Neural cell (in vitro differentiated cells): ENCODE measurements around the gene CAMK1D. TPM values are rescaled to one million over a fixed set of nuclear protein-coding genes. Genes with fewer than 3 reads are reported as not detected.

Experiments used
- H2AFZ ChIP-seq: fragments of 200-600, 300-800 bp; sonication (generic), shearing (Covaris generic); 2 replicates; pipeline ENCODE4 v1.6.0; 2014; ENCODE audit warnings: low read depth, mild to moderate bottlenecking, antibody characterized with exemption, low read length, moderate library complexity
- H3F3A ChIP-seq: fragments of 200-600 bp; shearing (Covaris generic); 2 replicates; pipeline ENCODE4 v1.6.1; 2016; ENCODE audit warnings: mild to moderate bottlenecking, moderate library complexity, mixed read lengths, antibody characterized with exemption, low read length; ENCODE audit not compliant: insufficient read depth, poor library complexity, severe bottlenecking
- H3K27ac ChIP-seq: fragments of 200-600, 300-800 bp; sonication (generic), shearing (Covaris generic); 2 replicates; pipeline ENCODE4 v1.5.1; 2014; ENCODE audit warnings: mild to moderate bottlenecking, low read length, moderate library complexity
- H3K27me3 ChIP-seq: fragments of 300-800, 200-600 bp; sonication (generic), shearing (Covaris generic); 2 replicates; pipeline ENCODE4 v1.6.0; 2014; ENCODE audit warnings: mild to moderate bottlenecking, low read depth, low read length, moderate library complexity; ENCODE audit not compliant: insufficient read depth
- H3K36me3 ChIP-seq: fragments of 300-800, 200-600 bp; sonication (generic), shearing (Covaris generic); 2 replicates; pipeline ENCODE4 v1.5.1; 2014; ENCODE audit warnings: mild to moderate bottlenecking, antibody characterized with exemption, low read length, moderate library complexity; ENCODE audit not compliant: insufficient read depth
- H3K4me2 ChIP-seq: fragments of 300-800, 200-600 bp; sonication (generic), shearing (Covaris generic); 2 replicates; pipeline ENCODE4 v1.6.0; 2014; ENCODE audit warnings: mild to moderate bottlenecking, low read length
- H3K4me3 ChIP-seq: fragments of 300-800, 200-600 bp; sonication (generic), shearing (Covaris generic); 2 replicates; pipeline ENCODE4 v1.5.1; 2014; ENCODE audit warnings: mild to moderate bottlenecking, low read length, moderate library complexity
- H3K79me2 ChIP-seq: fragments of 200-600 bp; shearing (Covaris generic); replicated peaks from 2 replicates; pipeline ENCODE4 v1.6.0; 2014; ENCODE audit warnings: mild to moderate bottlenecking, low read length, moderate library complexity; ENCODE audit not compliant: insufficient read depth
- H3K9ac ChIP-seq: fragments of 300-800, 200-600 bp; sonication (generic), shearing (Covaris generic); 2 replicates; pipeline ENCODE4 v1.6.1; 2016; ENCODE audit warnings: mild to moderate bottlenecking, low read length, mixed read lengths
- H3K9me2 ChIP-seq: fragments of 200-600 bp; shearing (Covaris generic); 2 replicates; pipeline ENCODE4 v1.6.1; 2016; ENCODE audit warnings: mild to moderate bottlenecking, low read length, mixed read lengths; ENCODE audit not compliant: insufficient read depth
- H3K9me3 ChIP-seq: fragments of 200-600, 300-800 bp; sonication (generic), shearing (Covaris generic); 2 replicates; pipeline ENCODE4 v1.6.1; 2016; ENCODE audit warnings: mild to moderate bottlenecking, mixed run types, low read length, moderate library complexity, mixed read lengths
- H4K20me1 ChIP-seq: fragments of 200-600 bp; shearing (Covaris generic); 2 replicates; pipeline ENCODE4 v1.6.1; 2016; ENCODE audit warnings: mild to moderate bottlenecking, mixed run types; ENCODE audit not compliant: insufficient read depth
- EP300 ChIP-seq: fragments of 450-650 bp; conservative IDR thresholded peaks from 2 replicates; pipeline ENCODE4 v1.6.1; 2014; ENCODE audit warnings: antibody characterized with exemption, mild to moderate bottlenecking, moderate library complexity; ENCODE audit not compliant: poor library complexity, severe bottlenecking
- EZH2 ChIP-seq: fragments of 200-600, 300-800 bp; shearing (Covaris generic), sonication (generic); IDR thresholded peaks from 2 replicates; pipeline ENCODE4 v1.6.1; 2014; ENCODE audit warnings: antibody characterized with exemption, low read length, borderline replicate concordance, mild to moderate bottlenecking; ENCODE audit not compliant: insufficient read depth, poor library complexity, severe bottlenecking
- MXI1 ChIP-seq: fragments of 450-650 bp; conservative IDR thresholded peaks from 2 replicates; pipeline ENCODE4 v1.6.1; 2014; ENCODE audit warnings: antibody characterized with exemption, mild to moderate bottlenecking; ENCODE audit not compliant: poor library complexity, severe bottlenecking
- POLR2AphosphoS5 ChIP-seq: IDR thresholded peaks from 2 replicates; pipeline ENCODE4 v1.6.1; 2012
- RAD21 ChIP-seq: fragments of 450-650 bp; conservative IDR thresholded peaks from 2 replicates; pipeline ENCODE4 v1.6.1; 2014; ENCODE audit warnings: antibody characterized with exemption, mild to moderate bottlenecking, moderate library complexity
- REST ChIP-seq: IDR thresholded peaks from 2 replicates; pipeline ENCODE4 v1.6.1; 2012; ENCODE audit warnings: borderline replicate concordance
- SMC3 ChIP-seq: fragments of 450-650 bp; conservative IDR thresholded peaks from 2 replicates; pipeline ENCODE4 v1.6.1; 2014; ENCODE audit warnings: antibody characterized with exemption, mild to moderate bottlenecking, moderate library complexity; ENCODE audit not compliant: poor library complexity
- TAF1 ChIP-seq: IDR thresholded peaks from 2 replicates; pipeline ENCODE4 v1.6.1; 2012; ENCODE audit warnings: low read depth
- polyA plus RNA-seq: library from polyadenylated mRNA; depleted of rRNA; stranded (reverse); fragments of >200 nt; gene quantifications from 2 replicates; pipeline ENCODE4 v1.2.3, GENCODE V29; 2014
- TF ChIP-seq, protein P1 (sequence below): fragments of 450-650 bp; IDR thresholded peaks from 2 replicates; pipeline ENCODE4 v1.5.1; 2014; ENCODE audit warnings: antibody characterized with exemption, mild to moderate bottlenecking, moderate library complexity; ENCODE audit not compliant: poor library complexity, severe bottlenecking

Gene CAMK1D
- polyA plus RNA-seq, 1 donor from 2014 or later = 13.8 TPM

DNA sequence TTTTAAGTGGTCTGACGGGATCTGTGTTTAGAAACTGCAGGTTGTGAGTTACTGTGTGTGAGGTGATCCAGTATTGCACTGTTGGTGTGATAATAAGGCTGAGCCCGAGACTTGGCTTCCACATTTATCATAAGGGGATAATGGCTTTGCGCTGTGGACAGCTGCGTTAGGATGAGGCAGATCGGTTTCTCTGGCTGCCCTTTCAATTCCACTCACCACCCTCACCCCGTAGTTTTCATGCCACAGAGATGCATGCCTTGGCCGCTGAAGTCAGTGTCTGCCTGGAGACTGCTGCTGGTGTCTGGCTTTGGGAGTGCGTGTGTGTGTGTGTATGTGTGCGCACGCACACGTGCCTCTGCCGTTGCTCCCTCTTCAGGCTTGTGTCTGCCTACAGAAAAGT is 379.1 kb downstream of the CAMK1D start:
- TF ChIP-seq SMC3 = no peak
- TF ChIP-seq, protein P1, sequence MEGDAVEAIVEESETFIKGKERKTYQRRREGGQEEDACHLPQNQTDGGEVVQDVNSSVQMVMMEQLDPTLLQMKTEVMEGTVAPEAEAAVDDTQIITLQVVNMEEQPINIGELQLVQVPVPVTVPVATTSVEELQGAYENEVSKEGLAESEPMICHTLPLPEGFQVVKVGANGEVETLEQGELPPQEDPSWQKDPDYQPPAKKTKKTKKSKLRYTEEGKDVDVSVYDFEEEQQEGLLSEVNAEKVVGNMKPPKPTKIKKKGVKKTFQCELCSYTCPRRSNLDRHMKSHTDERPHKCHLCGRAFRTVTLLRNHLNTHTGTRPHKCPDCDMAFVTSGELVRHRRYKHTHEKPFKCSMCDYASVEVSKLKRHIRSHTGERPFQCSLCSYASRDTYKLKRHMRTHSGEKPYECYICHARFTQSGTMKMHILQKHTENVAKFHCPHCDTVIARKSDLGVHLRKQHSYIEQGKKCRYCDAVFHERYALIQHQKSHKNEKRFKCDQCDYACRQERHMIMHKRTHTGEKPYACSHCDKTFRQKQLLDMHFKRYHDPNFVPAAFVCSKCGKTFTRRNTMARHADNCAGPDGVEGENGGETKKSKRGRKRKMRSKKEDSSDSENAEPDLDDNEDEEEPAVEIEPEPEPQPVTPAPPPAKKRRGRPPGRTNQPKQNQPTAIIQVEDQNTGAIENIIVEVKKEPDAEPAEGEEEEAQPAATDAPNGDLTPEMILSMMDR = peak; percentile 25
- peak; percentile 79 for TF ChIP-seq POLR2AphosphoS5
- peak; percentile 16 for TF ChIP-seq RAD21
- TF ChIP-seq EP300 = peak; percentile 25
- H3K79me2 ChIP-seq = no peaks in the 10 kb centered on the region
- peak overlapping the region; percentile 22 for H3K27ac ChIP-seq
- no peak overlapping the region for H3K4me2 ChIP-seq
- H3F3A ChIP-seq = peaks cover 4% of the 10 kb centered on the region
- H3K27me3 ChIP-seq = no peaks in the 10 kb centered on the region
- no peak overlapping the region for H3K9ac ChIP-seq
- H2AFZ ChIP-seq = no peak overlapping the region
- H3K36me3 ChIP-seq = no peaks in the 10 kb centered on the region
- peak overlapping the region; percentile 11 for H3K4me3 ChIP-seq
- no peaks in the 10 kb centered on the region for H3K9me3 ChIP-seq
- H3K9me2 ChIP-seq = no peaks in the 10 kb centered on the region
- H4K20me1 ChIP-seq = no peaks in the 10 kb centered on the region

DNA sequence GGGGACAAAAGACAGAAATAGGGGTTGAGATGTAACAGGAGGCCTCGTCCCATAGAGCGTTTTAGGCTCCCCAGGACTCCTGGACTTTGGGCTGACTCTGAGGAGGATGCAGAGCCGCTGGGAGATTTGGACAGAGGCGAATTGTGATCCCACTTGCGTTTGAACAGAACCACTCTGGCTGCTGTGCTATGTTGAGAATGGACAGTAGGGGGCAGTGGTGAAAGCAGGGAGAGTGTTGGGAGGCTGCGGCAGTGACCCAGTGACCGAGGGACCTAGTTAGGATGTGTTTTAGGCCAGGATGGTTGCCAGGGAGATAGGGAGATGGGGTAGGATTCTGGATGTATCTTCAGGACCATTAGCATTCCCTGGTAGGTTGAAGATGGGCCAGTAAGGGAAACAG is 380.5 kb downstream of the CAMK1D start:
- Histone ChIP-seq H3K27me3 (no peaks in the 10 kb centered on the region), H2AFZ (no peak overlapping the region), H3K36me3 (no peaks in the 10 kb centered on the region), H3K9ac (no peak overlapping the region), H4K20me1 (no peaks in the 10 kb centered on the region), H3K4me2 (no peak overlapping the region), H3K79me2 (no peaks in the 10 kb centered on the region), H3K4me3 (no peak overlapping the region), H3F3A (peaks cover 4% of the 10 kb centered on the region), H3K9me3 (no peaks in the 10 kb centered on the region), H3K9me2 (no peaks in the 10 kb centered on the region), H3K27ac (no peak overlapping the region)
- no peak for TF ChIP-seq TAF1
- no peak for TF ChIP-seq RAD21
- no peak for TF ChIP-seq MXI1
- TF ChIP-seq EZH2 = no peak
- no peak for TF ChIP-seq POLR2AphosphoS5
- TF ChIP-seq EP300 = no peak
- TF ChIP-seq SMC3 = no peak
- TF ChIP-seq, protein P1 = no peak
- TF ChIP-seq REST = no peak
